Stromal cell of bone marrow (primary cell): Measurements from ENCODE around the gene MACF1.
"Not testable (repeated sequence)": the region's sequence is repeated elsewhere in the genome, so short reads cannot be mapped to it uniquely, and the experiment has no call there.

Experiments
- DNase-seq: peaks from one replicate; pipeline ENCODE4 v3.0.0-alpha.2; 2012; ENCODE audit warnings: low read depth

The MACF1 gene

GRCh38 chr1:39493043-39493810 is 288.7 kb downstream of the MACF1 start:
- not testable (repeated sequence) for DNase-seq

GRCh38 chr1:39494671-39495410 is 290.3 kb downstream of the MACF1 start:
- DNase-seq = no peak

GRCh38 chr1:39496520-39496919 is 292.0 kb downstream of the MACF1 start:
- not testable (repeated sequence) for DNase-seq

GRCh38 chr1:39497585-39497984 is 293.1 kb downstream of the MACF1 start:
- no peak for DNase-seq

- DNase-seq = not testable (repeated sequence)
These were observed 293.7 kb downstream of the MACF1 start for GRCh38 chr1:39498096-39498710.

- not testable (repeated sequence) for DNase-seq
These were observed 294.3 kb downstream of the MACF1 start for GRCh38 chr1:39498821-39499220.

- DNase-seq = no peak
These were observed 295.2 kb downstream of the MACF1 start for GRCh38 chr1:39499668-39500067.

GRCh38 chr1:39500862-39501389 is 296.4 kb downstream of the MACF1 start:
- DNase-seq = no peak

- DNase-seq = peak; percentile 86
These were observed 297.2 kb downstream of the MACF1 start for GRCh38 chr1:39501666-39502065.

- not testable (repeated sequence) for DNase-seq
These were observed 299.9 kb downstream of the MACF1 start for GRCh38 chr1:39504436-39504835.

GRCh38 chr1:39505289-39505688 is 300.8 kb downstream of the MACF1 start:
- DNase-seq = no peak

GRCh38 chr1:39507230-39507928 is 302.9 kb downstream of the MACF1 start:
- DNase-seq = no peak

GRCh38 chr1:39508266-39508665 is 303.8 kb downstream of the MACF1 start:
- DNase-seq = no peak

GRCh38 chr1:39508857-39509305 is 304.4 kb downstream of the MACF1 start:
- peak; percentile 47 for DNase-seq

- no peak for DNase-seq
These were observed 305.0 kb downstream of the MACF1 start for GRCh38 chr1:39509360-39510009.

- DNase-seq = not testable (repeated sequence)
These were observed 306.2 kb downstream of the MACF1 start for GRCh38 chr1:39510570-39511186.

GRCh38 chr1:39511477-39511876 is 307.0 kb downstream of the MACF1 start:
- DNase-seq = not testable (repeated sequence)

- DNase-seq = not testable (repeated sequence)
These were observed 307.8 kb downstream of the MACF1 start for GRCh38 chr1:39512234-39512847.

GRCh38 chr1:39514710-39515124 is 310.2 kb downstream of the MACF1 start:
- not testable (repeated sequence) for DNase-seq
